GM19035 (cell line): Measurements from ENCODE around the gene INSC.

Experiments
- ATAC-seq: cut with Tn5 transposase; IDR thresholded peaks from one replicate; pipeline ENCODE4 v1.9.1; 2021; ENCODE audit not compliant: unreplicated experiment

The INSC gene

DNA sequence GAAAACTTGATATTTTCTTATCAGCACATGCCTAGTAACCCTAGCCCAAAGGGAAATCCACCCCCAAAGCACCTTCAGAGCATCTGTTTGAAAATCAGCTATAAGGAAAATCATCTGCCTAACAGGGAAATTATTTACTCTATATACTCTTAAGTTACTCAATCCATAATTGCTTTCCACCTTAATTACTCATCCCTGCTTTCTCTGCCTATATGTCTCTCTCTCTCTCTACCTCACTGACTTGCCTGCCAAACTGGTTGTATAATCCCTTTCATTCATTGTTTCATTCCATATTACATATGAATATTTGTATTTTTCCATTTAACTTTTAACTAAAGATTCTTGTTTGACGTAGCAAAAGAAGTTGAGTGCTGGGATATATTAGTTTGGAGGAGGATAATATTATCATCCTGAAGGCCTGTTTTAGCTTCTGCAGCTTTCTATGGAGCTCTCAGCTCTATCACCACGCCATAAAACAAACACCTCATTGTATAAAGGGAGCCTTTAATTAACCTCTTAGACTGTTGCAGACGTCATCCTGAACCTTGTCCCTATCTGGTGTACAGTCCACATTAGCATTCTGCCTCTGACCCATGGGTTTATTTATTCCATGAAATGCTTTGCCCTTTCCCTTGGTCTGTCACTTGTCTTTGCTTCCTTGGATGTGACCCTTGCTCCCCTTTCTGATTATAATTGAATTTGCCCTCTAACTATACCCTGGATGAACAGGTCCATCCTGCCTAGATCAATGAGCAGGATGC lies 98.9 kb downstream of the INSC start:
- no peak for ATAC-seq

DNA sequence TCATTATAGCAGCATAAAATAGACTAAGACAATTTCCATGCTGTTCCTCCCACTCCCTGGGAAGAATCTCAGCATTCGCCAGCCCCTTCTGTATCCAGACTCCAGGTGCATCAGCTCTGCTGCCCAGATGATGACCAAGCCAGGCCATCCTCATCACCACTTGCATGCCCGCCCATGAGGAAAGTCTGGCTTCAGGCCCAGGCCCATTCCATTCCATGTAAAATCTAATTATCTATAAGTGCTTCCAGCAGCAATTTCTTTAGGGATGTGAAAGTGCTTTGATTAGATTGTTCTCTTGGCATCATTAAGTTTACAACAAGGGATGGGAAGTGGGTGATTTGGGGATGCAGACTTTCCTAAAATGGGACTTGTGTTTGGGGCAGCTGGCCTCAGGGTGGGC lies 100.3 kb downstream of the INSC start:
- ATAC-seq, result no peak

DNA sequence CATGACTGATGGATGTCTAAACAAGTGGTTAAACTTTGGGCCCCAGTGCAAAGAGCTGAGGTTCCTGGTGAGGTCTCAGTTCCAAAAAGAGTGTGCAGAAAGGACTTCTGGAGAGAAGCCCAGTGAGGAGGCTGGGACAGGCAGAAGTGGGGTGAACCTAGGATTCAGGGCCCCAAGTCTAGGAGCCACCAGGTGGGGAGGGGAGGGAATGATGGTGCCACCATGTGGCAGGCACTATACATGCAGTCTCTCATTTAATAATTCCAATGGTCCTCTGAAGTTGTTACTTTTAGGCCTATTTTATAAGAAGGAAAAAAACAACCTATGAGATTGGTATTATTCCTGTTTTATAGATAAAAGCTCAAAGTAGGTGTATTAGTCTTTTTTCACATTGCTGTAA lies 102.0 kb downstream of the INSC start:
- no peak for ATAC-seq

DNA sequence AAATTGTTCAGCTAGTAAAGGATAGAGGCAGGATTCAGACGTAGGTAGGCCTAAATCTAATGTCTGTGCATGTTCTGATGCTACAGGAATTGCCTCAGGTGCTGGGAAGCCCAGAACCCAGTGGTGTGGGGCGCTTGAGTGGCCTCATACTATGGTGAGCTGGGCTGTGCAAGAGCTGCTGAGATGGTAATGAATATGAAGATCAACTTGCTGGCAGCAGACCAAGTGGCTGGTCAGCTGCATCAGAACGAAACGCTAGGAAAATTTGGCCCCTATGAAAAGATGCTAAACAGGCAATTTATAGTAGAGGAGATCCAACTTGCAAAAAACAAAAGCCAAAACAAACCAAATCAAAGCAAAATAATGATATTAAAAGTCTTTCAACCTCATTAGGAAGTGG lies 102.7 kb downstream of the INSC start:
- no peak for ATAC-seq

DNA sequence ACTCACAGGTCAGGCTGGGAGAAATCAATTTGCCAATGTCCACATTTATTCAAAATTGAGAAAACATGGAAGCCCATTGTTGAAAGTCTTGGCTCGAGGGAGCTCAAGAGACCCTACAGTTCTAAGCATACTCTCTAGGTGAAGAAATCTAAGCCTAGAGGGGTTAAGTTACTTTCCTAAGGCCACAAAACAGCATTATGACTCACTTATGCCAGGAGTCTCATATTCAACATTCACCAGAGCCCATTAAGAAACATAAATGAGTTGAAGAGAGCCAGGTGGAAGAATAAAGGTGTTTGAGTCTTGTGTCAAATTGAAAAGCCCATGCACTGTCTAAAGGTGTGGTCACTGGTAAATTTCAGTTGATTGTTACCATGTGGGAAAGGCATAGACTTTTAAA lies 108.1 kb downstream of the INSC start:
- no peak for ATAC-seq

DNA sequence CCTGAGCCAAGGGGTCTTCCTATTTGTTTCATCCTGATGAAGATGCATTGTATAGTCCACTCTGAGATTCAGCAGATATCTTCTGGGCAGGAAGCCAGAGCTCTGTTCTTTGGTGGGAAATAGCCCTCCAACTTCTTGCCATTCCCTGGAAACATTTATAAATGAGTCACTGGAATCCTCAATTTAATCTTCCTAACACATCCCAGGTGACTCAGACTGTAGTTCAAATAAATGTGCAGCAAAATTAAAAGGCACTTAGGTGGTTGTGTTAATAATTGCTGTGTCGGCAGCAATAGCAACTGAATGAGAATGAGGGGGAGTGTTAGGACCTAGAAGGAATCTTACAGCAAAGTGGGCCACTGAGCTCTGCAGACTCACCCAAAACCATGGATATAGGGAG lies 108.6 kb downstream of the INSC start:
- no peak for ATAC-seq

DNA sequence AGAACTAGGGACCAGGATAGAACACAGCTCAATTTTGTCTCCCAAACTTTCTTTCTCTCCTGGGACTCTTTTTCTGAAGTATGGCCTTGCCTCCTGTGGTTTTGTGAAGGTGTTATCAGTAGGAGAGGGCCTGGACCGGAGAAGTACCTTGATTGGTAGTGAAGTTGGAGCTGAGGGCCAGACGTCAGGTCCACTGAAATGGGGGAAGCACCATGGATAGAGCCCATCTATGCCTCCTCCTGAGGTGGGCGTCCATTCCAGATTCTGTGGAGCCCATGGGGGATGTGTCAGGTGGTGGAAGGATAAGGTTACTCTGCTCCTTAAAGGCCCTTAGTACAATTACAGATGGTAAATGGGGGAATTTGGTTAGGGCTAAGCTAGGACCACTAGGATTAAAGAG lies 109.7 kb downstream of the INSC start:
- ATAC-seq, result no peak

DNA sequence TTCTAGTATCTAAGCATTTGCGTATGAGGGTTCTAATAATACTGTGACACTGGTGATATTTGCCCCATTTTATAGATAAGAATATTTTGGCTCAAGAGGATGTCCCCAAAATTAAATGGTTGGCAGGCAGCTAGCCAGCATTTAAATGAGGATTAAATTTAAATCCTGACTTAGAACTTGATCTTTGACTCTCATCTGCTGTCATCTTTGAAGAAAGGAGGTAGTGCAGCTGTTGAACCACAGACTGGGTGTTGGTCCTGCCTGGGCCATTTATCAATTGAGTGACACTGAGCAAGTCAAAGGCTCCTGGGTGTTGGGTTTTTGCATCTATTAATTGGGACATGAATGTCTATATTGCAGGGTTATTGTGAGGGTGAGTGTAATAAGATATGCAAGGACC lies 112.3 kb downstream of the INSC start:
- ATAC-seq, result no peak

DNA sequence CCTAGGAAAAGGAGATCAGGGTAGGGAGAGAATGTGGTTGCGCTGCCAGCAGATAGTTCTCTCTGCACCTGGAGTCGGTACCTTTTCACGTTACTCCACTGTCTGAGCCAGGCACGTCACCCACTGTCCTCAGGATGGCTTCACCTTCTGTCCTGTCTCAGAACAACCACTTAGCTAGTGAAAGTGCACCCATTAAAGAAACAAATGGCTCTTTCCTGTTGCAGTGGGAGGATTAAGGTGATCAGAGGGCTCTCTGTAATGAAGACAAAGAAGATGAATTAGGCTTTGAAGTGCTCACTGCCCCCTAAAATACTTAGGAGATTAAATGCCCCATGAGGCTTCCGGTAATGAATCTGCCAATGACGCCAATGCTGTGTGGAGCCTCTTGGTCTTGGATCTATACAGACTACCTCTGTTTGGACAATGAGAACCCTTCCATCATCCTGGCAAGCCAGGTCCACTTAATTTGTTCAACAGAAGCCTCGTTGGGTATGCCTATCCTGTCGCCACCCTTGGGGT lies 113.7 kb downstream of the INSC start:
- no peak for ATAC-seq

DNA sequence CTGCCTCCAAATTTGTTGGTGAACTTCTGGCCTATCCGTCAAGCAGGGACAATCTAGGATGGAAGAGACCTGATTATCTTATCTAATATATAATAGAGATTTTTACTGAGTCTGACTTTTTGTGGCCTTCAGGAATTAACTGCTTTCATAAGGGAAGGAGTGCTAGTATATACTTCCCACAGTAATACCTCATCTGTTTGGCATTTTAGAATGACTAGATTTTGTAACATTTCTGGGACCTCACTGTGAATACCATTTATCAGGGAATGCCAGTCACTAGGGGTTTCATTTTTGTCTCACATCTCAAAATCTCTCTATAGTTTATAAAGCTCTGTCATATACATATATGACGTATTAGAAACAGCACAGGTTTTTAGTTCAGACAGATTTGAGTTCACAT lies 114.3 kb downstream of the INSC start:
- ATAC-seq, result no peak

DNA sequence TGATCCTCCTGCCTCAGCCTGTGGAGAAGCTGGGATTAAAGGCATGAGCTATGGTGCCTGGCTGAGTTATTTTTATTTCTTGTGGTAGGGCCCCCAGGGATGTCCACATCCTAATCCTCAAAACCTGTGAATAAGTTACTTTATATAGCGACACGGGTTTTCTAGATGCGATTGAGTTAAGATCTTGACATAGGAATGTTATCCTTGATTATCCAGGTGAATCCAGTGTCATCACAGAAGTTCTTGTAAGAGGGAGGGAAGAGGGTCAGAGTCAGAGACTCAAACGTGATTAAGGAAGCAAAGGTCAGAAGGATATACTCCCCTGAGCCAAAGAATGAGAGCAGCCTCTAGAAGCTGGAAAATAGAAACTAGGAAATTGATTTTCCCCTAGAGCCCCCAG lies 117.8 kb downstream of the INSC start:
- ATAC-seq, result no peak

DNA sequence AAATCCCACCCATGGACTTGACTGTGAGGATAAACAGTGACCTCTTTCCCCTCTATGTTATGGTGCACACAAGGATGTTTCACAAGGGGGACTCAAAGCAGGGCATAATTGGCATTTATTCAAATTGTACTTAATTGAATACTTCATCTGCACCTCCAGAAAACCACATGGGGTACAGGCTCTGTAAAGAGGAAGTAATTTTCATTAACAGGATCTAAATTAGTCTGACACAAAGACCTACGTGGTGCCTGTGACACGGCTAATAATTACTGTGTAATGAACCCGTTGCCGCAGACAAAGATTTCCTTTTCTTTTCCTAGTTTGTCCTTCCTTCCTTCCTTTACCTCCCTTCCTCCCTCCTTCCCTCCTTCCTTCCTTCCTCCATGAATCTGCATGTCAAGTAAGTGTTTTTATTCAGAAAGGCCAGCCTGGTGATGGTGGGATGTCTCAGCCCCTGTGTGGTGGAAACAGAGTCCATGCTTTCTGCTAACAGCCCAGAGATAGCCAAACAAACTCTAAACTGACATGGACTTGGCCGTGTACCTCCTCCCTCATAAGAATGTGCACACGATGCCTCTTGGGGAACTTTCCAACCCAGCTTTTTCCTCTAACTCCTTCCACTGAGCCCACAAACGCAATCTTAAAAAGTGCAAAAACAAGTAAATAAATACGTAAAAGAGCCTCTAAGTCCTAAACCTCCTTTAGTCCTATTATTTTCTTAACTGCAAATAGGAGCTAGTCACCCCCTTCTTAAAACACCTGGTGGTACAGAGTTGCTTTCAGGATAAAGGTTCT lies 118.8 kb downstream of the INSC start:
- ATAC-seq, result no peak

DNA sequence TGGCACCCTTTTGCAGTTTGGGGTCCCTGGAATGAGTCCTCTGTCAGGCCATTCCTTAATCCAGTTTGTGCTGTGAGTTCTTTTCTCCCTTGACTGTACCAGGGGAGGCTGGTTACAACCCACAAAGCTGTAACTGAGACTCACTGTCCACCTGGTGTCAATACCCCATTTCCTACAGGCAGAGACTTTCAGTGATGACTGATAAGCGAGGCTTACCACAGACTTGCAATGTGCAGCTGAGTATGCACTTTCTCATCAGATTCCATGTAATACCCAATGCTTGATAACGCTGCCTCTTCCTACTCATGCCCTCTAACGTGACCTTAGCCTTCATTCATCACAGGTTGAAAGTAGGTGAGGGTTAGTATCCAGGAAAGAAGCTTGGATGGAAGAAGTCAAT lies 120.1 kb downstream of the INSC start:
- no peak for ATAC-seq

DNA sequence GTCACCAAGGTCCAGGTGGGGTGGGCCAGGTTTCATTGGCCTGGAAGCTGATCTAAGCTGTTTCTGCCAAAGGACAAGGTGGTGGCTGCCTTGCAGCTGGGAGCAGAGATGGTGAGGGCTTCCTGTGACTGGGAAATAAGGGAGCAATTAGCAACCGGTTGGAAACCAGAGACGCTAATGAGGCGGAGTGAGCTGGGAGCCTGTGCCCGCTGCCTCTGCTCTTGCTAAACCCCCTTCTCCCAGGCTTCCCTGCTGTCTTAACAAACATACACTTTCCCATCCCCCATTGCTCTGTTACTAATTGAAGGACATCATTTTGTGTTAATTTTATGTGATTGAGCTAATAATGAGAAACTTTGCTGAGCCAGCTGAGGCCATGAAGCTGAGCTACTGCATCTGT lies 121.8 kb downstream of the INSC start:
- no peak for ATAC-seq

DNA sequence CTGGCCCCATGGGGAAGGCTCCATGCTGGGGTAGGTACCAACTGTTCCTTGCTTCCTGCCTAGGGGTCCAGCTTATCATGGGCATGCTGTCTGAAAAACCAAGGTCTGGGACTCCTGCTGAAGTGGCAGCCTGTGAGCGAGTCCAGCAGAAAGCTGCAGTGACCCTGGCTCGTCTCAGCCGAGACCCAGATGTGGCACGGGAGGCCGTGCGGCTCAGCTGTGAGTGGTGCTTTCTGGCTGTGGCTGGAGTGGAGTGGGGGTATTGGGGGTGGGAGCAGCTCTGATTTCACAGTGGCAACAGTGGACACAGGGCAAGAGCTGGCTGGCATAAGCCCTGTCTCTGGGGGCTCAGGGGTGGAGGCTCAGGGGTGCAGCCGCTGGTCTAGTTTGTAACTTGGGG lies 124.1 kb downstream of the INSC start:
- no peak for ATAC-seq

DNA sequence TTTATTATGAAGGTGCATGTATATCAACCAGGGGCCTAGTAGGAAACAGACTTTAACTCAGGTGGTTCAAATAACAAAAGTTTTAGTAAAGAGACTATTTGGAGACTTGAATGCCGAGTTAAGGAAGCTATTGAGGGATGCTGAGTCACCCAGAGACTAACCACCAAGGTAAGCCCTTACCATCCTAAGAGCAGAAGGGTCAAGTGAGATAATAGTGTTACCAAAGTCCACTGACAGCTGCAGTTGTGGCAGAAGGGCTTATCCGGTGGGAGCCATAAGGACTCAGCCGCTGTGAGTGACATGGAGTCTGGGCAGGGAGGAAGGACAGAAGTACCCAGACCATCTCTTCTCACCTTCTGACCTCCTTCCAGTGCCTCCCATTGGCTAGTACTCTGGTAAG lies 134.0 kb downstream of the INSC start:
- no peak for ATAC-seq

DNA sequence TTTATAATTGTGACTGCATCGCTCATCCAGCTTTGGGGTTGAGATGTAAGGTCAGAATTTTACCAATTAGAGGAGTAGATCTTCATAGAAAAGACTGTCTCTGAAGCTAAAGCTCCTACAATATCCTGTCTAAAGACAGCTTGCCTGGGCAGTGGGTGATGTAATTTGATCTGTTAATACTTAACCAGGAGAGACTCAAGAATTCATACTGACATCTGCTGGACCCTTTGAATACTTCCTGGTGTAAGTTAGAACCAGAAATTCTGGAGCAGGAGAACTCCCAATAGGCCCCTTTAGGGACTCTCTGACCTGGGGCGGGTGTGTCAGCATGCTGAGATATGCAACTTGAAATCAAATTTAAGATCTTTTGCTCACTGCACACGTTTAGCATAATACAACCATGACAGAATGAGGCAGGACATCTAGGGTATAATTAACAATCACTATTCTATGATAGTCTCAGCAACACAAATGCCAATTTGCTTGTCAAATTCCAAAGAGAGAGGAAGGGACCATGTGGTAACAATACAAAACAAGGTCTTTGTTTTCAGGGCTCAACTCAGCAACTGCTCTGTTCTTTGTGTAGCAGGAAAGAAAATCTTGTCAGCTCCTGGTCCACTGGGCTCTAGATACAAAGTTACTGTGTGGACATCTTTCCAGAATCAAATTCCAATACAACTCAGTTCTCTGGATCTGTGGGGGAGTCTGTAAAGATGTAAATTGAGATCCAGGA lies 143.9 kb downstream of the INSC start:
- no peak for ATAC-seq

DNA sequence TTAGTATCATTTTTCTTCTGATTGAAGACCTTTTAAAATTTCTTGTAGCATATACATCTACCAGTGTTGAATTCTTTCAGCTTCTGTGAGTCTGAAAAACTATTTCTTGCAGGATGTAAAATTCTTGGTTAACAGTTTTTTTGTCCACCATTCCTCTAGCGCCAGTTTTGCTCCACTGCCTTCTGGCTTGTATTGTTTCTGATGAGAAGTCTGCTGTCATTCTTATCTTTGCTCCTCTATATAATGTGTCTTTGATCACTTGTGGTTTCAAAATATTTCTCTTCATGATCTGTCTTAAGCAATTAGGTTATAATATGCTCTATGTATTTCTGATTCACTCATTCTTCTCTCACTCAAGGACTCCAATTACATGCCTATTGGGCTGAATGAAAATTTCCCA lies 152.3 kb downstream of the INSC start:
- ATAC-seq, result no peak

DNA sequence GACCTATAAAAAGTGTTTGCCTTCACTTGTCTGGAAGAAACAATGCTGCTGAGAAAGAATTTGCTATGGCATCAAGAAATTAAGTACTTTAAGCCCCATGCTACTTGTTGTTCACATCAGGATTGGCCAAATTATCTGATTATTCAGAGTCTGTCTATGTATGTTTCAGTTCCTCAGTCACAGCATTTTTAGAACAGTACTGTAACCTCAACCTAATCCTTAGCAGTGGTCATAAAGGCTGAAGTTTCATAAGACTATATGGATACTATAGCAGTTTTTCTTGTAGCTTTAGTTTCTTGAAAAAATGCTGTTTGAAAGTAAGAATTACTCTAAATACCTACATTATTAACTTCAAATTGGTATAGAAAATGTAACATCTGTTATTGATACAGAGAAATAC lies 153.9 kb downstream of the INSC start:
- ATAC-seq, result no peak

DNA sequence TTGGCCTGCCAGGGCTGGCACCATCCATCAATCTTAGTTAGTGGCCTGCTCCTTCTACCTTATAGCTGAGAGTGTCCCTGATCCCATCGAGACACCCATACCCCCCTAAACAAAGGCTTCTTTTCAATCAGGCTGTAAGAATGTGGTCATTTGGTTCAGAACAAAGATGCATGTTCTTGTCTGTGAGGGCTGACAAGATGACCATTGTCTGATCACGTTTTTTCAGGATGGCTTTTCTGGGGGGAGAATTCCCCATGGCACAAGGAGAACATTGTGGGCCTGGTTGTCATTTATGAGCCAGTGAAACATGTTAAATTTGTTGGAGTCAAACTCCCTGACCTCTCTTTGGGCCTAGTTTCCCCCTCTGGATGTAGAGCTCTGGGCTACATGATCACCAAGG lies 160.4 kb downstream of the INSC start:
- no peak for ATAC-seq

DNA sequence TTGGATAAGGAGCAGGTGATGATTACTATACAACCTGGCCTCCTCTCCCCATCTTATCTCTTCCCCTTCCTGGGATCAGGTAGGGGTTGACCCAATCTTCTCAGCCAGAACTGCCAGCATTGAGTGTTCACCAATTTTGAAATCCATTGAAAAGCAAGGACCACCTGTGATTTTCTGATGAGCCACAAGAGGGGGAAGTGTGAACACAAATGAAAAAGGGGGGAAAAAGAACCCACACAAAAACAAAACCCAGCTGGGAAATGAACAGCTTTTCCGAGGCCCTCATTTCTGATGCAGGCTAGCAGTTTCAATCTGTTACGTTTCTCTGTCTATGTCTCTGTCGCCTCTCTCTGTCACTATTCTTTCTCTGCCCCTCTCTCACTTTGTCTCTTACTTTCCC lies 161.9 kb downstream of the INSC start:
- no peak for ATAC-seq

DNA sequence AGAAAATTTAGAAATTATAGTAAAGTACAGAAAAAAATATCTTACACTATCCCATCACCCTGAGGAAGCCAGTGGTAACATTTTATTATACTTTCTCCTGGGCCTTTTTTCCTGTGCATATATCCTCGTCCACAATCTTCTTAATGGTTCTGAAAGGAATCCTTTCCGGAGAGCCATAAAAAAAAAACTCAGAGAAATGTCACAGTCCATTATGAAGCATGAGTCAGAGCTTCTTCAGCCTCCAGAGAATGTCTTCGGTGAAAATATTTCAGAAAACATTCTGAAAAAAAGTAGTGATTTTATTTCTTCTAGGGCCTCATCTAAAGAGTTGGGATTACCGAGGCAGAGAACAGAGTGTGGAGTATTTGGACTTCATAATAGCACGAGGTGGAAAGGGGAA lies 163.4 kb downstream of the INSC start:
- ATAC-seq, result no peak
